Measurements from ENCODE around the gene DLST.

DLST gene

GRCh38 chr14:74948228-74949175 lies 66.8 kb downstream of the DLST start:
- no peaks in the 10 kb centered on the region for H3K27me3 ChIP-seq
- no peak overlapping the region for H3K4me2 ChIP-seq
- no peaks in the 10 kb centered on the region for H3K36me3 ChIP-seq
- H3K4me1 ChIP-seq: peaks cover 27 to 65% (median 55%) of the 10 kb centered on the region in 10 experiments
- no peak overlapping the region for H3K9ac ChIP-seq
- no peak overlapping the region; a peak in 1 of 22 replicates for H3K27ac ChIP-seq
- H3K4me3 ChIP-seq: no peak overlapping the region
- H3K9me3 ChIP-seq (replicated peaks in 1 of 11): no peaks in the 10 kb centered on the region
- TF ChIP-seq Cebpa-rat (IDR thresholded peaks at IDR 0.05): no peak
- H4K20me1 ChIP-seq: no peaks in the 10 kb centered on the region

- Histone ChIP-seq H3K27me3 (peaks cover 0 to 3% (median 0%) of the 10 kb centered on the region in 11 experiments; a peak in 5 of 22 replicates), H3K36me3 (no peaks in the 10 kb centered on the region), H3K27ac (no peak overlapping the region), H4K20me1 (no peaks in the 10 kb centered on the region), H3K4me2 (no peak overlapping the region), H3K4me3 (no peak overlapping the region), H3K9me3 (replicated peaks in 1 of 11) (no peaks in the 10 kb centered on the region), H3K4me1 (peaks cover 27 to 66% (median 56%) of the 10 kb centered on the region in 10 experiments), H3K9ac (0 out of 22 replicates have a peak overlapping the region, but pooled peaks of 1 of the 11 experiments have one; percentile 13)
- no peak for TF ChIP-seq Cebpa-rat (IDR thresholded peaks at IDR 0.05)
These were observed 67.5 kb downstream of the DLST start for GRCh38 chr14:74949191-74949601.

GRCh38 chr14:74949859-74950573 lies 68.3 kb downstream of the DLST start:
- Histone ChIP-seq H3K9ac (no peak overlapping the region), H3K4me2 (no peak overlapping the region), H3K27ac (no peak overlapping the region), H4K20me1 (no peaks in the 10 kb centered on the region), H3K4me1 (peaks cover 34 to 66% (median 58%) of the 10 kb centered on the region in 10 experiments), H3K27me3 (peaks cover 2 to 12% (median 6%) of the 10 kb centered on the region in 11 experiments), H3K4me3 (no peak overlapping the region), H3K36me3 (no peaks in the 10 kb centered on the region), H3K9me3 (replicated peaks in 1 of 11) (no peaks in the 10 kb centered on the region)
- TF ChIP-seq Cebpa-rat (IDR thresholded peaks at IDR 0.05): no peak

GRCh38 chr14:74950795-74951442 lies 69.2 kb downstream of the DLST start:
- H3K4me1 ChIP-seq: peaks cover 38 to 65% (median 57%) of the 10 kb centered on the region in 10 experiments

GRCh38 chr14:74951443-74952179 lies 69.9 kb downstream of the DLST start:
- Histone ChIP-seq H3K27ac (peak overlapping the region in 5 of 11 experiments; percentile 13 to 46 (median 25); a peak in 5 of 22 replicates), H4K20me1 (no peaks in the 10 kb centered on the region; a peak in 1 of 22 replicates), H3K4me2 (peak overlapping the region; percentile 61 to 83 (median 78)), H3K4me1 (peaks cover 34 to 58% (median 50%) of the 10 kb centered on the region in 10 experiments), H3K36me3 (no peaks in the 10 kb centered on the region), H3K4me3 (no peak overlapping the region), H3K9ac (peak overlapping the region in 8 of 11 experiments; percentile 1 to 70 (median 44); a peak in 13 of 22 replicates), H3K9me3 (replicated peaks in 1 of 11) (no peaks in the 10 kb centered on the region), H3K27me3 (peaks cover 11 to 26% (median 17%) of the 10 kb centered on the region in 11 experiments)
- TF ChIP-seq Cebpa-rat (IDR thresholded peaks at IDR 0.05): no peak

More at GRCh38 chr14:74950795-74951442, 69.2 kb downstream of the DLST start:
- Histone ChIP-seq H3K4me3 (no peak overlapping the region), H3K27ac (no peak overlapping the region), H3K27me3 (peaks cover 11 to 21% (median 15%) of the 10 kb centered on the region in 11 experiments), H3K36me3 (no peaks in the 10 kb centered on the region), H3K9me3 (replicated peaks in 1 of 11) (no peaks in the 10 kb centered on the region), H3K4me2 (peak overlapping the region in 10 of 11 experiments; percentile 61 to 83 (median 72); a peak in 13 of 22 replicates), H3K9ac (peak overlapping the region in 2 of 11 experiments; percentile 12 to 41; a peak in 1 of 22 replicates), H4K20me1 (no peaks in the 10 kb centered on the region)
- no peak for TF ChIP-seq Cebpa-rat (IDR thresholded peaks at IDR 0.05)

GRCh38 chr14:74952180-74952665 lies 70.5 kb downstream of the DLST start:
- H3K4me2 ChIP-seq: peak overlapping the region; percentile 61 to 83 (median 78)
- peak overlapping the region in 4 of 11 experiments; percentile 13 to 46 (median 32); a peak in 3 of 22 replicates for H3K27ac ChIP-seq

GRCh38 chr14:74952697-74953484 lies 71.2 kb downstream of the DLST start:
- Histone ChIP-seq H3K27me3 (peaks cover 11 to 26% (median 17%) of the 10 kb centered on the region in 11 experiments), H3K9ac (no peak overlapping the region), H3K4me2 (peak overlapping the region in 7 of 11 experiments; percentile 91 to 97 (median 95); a peak in 6 of 22 replicates), H3K36me3 (no peaks in the 10 kb centered on the region), H4K20me1 (no peaks in the 10 kb centered on the region; a peak in 1 of 22 replicates), H3K27ac (no peak overlapping the region), H3K4me1 (peaks cover 27 to 49% (median 40%) of the 10 kb centered on the region in 10 experiments), H3K9me3 (replicated peaks in 1 of 11) (no peaks in the 10 kb centered on the region), H3K4me3 (no peak overlapping the region)
- no peak for TF ChIP-seq Cebpa-rat (IDR thresholded peaks at IDR 0.05)

More at GRCh38 chr14:74952180-74952665, 70.5 kb downstream of the DLST start:
- no peak for TF ChIP-seq Cebpa-rat (IDR thresholded peaks at IDR 0.05)
- no peaks in the 10 kb centered on the region for H3K36me3 ChIP-seq
- no peaks in the 10 kb centered on the region; a peak in 1 of 22 replicates for H4K20me1 ChIP-seq
- H3K4me1 ChIP-seq: peaks cover 27 to 52% (median 44%) of the 10 kb centered on the region in 10 experiments
- H3K4me3 ChIP-seq: no peak overlapping the region
- peaks cover 11 to 26% (median 17%) of the 10 kb centered on the region in 11 experiments for H3K27me3 ChIP-seq
- no peaks in the 10 kb centered on the region for H3K9me3 ChIP-seq (replicated peaks in 1 of 11)
- peak overlapping the region in 7 of 11 experiments; percentile 1 to 70 (median 45); a peak in 10 of 22 replicates for H3K9ac ChIP-seq

All from BLaER1 treated with 17β-estradiol and CSF1 and Interleukin-3, amounts not matched to agents 10 nM and 100 nM (cell line).